OCI-LY1 (cell line): ENCODE results near the gene CHID1.

Source experiments
- EZH2 ChIP-seq: fragments of 200-600 bp; sonication (generic), shearing (Covaris generic); IDR thresholded peaks from 2 replicates; pipeline ENCODE4 v1.8.0; 2017; ENCODE audit warnings: borderline replicate concordance, mixed run types, mild to moderate bottlenecking, antibody characterized with exemption, low read length, moderate library complexity, mixed read lengths
- TF ChIP-seq, protein P1 (sequence below): fragments of 200-600 bp; sonication (generic), shearing (Covaris generic); IDR thresholded peaks from 2 replicates; pipeline ENCODE4 v1.5.1; 2017; ENCODE audit warnings: mild to moderate bottlenecking, antibody characterized with exemption, low read length, moderate library complexity, mixed read lengths

DNA sequence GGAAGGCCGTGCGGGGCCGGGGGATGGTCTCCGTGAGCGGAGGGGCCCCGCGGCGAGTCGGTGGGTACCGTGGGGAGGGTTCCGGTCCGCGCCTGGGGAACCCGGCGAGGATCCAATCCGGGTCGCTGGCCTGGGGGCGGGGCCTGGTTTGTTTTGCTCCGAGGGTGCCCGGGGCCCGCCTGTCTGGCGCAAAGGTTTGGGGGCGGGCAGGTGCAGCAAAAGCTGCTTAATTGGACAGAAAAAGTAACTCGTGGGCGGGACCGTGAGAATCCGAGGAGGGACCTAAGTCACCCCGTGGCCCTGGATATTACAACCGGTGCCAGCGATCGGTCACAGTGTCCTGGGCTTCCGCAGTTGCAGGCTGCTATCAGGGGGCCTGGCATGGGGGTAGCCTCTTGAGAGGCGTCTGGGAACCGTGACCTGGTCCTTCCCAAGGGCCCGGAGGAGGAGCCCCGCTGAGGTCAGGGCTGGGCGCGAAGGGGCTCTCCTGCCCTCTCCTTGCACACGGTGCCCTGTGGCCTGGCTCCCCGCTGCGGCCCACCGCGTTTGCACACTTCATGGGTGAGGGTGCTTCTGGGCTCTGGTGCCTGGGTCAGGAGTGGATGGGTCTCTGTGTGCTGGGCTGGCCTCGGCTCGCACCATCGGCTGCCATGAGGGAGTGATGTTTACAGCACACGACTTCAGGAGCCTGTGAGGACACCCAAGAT is 90.5 kb downstream of the CHID1 start:
- TF ChIP-seq, protein P1, sequence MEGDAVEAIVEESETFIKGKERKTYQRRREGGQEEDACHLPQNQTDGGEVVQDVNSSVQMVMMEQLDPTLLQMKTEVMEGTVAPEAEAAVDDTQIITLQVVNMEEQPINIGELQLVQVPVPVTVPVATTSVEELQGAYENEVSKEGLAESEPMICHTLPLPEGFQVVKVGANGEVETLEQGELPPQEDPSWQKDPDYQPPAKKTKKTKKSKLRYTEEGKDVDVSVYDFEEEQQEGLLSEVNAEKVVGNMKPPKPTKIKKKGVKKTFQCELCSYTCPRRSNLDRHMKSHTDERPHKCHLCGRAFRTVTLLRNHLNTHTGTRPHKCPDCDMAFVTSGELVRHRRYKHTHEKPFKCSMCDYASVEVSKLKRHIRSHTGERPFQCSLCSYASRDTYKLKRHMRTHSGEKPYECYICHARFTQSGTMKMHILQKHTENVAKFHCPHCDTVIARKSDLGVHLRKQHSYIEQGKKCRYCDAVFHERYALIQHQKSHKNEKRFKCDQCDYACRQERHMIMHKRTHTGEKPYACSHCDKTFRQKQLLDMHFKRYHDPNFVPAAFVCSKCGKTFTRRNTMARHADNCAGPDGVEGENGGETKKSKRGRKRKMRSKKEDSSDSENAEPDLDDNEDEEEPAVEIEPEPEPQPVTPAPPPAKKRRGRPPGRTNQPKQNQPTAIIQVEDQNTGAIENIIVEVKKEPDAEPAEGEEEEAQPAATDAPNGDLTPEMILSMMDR = no peak
- TF ChIP-seq EZH2 = no peak
